ENCODE data around the gene PITPNM1.
"Not testable (repeated sequence)": the region's sequence is repeated elsewhere in the genome, so short reads cannot be mapped to it uniquely, and the experiment has no call there.

PITPNM1 gene

DNA sequence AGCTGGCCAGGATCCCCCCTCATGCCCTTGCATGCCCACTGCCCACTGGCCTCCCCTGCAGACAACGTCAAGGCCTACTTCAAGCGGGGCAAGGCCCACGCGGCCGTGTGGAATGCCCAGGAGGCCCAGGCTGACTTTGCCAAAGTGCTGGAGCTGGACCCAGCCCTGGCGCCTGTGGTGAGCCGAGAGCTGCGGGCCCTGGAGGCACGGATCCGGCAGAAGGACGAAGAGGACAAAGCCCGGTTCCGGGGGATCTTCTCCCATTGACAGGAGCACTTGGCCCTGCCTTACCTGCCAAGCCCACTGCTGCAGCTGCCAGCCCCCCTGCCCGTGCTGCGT, 14.5 kb downstream of the PITPNM1 start:
- DNase-seq (ENCODE audit: low read depth, low spot score): no peak
- in situ Hi-C loops (cut with HindIII; ENCODE audit: low sequenced_read_pairs): no loop called here
- H3K4me3 ChIP-seq (ENCODE audit: low read depth, low read length): no peak overlapping the region
- TF ChIP-seq, protein P1, sequence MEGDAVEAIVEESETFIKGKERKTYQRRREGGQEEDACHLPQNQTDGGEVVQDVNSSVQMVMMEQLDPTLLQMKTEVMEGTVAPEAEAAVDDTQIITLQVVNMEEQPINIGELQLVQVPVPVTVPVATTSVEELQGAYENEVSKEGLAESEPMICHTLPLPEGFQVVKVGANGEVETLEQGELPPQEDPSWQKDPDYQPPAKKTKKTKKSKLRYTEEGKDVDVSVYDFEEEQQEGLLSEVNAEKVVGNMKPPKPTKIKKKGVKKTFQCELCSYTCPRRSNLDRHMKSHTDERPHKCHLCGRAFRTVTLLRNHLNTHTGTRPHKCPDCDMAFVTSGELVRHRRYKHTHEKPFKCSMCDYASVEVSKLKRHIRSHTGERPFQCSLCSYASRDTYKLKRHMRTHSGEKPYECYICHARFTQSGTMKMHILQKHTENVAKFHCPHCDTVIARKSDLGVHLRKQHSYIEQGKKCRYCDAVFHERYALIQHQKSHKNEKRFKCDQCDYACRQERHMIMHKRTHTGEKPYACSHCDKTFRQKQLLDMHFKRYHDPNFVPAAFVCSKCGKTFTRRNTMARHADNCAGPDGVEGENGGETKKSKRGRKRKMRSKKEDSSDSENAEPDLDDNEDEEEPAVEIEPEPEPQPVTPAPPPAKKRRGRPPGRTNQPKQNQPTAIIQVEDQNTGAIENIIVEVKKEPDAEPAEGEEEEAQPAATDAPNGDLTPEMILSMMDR (IDR thresholded peaks at IDR 0.05; ENCODE audit: low read depth, low read length): no peak

GRCh38 chr11:67489885-67490726, 15.1 kb downstream of the PITPNM1 start:
- TF ChIP-seq, protein P1 (IDR thresholded peaks at IDR 0.05; ENCODE audit: low read depth, low read length): no peak
- no peak overlapping the region for H3K4me3 ChIP-seq (ENCODE audit: low read depth, low read length)
- DNase-seq (ENCODE audit: low read depth, low spot score): no peak
- in situ Hi-C loops (cut with HindIII; ENCODE audit: low sequenced_read_pairs): no loop called here

DNA sequence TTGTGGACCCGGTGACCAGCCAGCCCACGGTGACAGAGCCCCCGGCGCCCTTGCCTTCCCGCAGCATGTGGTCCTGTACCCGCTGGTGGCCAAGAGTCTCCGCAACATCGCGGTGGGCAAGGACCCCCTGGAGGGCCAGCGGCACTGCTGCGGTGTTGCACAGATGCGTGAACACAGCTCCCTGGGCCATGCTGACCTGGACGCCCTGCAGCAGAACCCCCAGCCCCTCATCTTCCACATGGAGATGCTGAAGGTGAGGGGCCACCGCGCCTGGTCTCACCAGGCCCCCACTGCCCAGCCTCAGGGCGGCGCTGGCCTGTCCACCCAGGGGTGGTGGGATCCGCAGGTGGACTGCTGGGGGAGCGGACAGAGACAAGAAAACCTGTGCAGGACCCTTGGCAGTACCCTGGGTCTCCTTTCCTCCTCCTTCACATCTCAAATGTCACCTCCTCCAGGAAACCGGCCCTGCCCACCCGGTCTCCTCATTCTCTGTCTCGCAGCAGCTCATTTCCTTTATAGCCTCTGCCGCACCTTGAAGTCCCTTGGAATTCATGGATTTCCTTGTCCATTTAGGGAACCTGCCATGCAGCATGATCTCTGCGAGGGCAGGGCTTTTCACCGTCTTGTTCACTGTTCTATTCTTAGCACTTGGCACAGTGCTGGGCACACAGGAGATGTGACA, 15.8 kb downstream of the PITPNM1 start:
- TF ChIP-seq, protein P1 (IDR thresholded peaks at IDR 0.05; ENCODE audit: low read depth, low read length): no peak
- in situ Hi-C loops (cut with HindIII; ENCODE audit: low sequenced_read_pairs): no loop called here
- H3K4me3 ChIP-seq (ENCODE audit: low read depth, low read length): no peak overlapping the region
- no peak for DNase-seq (ENCODE audit: low read depth, low spot score)

- DNase-seq (ENCODE audit: low read depth, low spot score): no peak
- TF ChIP-seq, protein P1 (IDR thresholded peaks at IDR 0.05; ENCODE audit: low read depth, low read length): no peak
- H3K4me3 ChIP-seq (ENCODE audit: low read depth, low read length): no peak overlapping the region
- in situ Hi-C loops (cut with HindIII; ENCODE audit: low sequenced_read_pairs): no loop called here
Measured at GRCh38 chr11:67486481-67487195, 18.5 kb downstream of the PITPNM1 start.

- H3K4me3 ChIP-seq (ENCODE audit: low read depth, low read length); in situ Hi-C loops (cut with HindIII; ENCODE audit: low sequenced_read_pairs); DNase-seq (ENCODE audit: low read depth, low spot score): not testable (repeated sequence)
Measured at GRCh38 chr11:67485873-67486361, 19.2 kb downstream of the PITPNM1 start.

- no peak for DNase-seq (ENCODE audit: low read depth, low spot score)
- H3K4me3 ChIP-seq (ENCODE audit: low read depth, low read length): no peak overlapping the region
- in situ Hi-C loops (cut with HindIII; ENCODE audit: low sequenced_read_pairs): no loop called here
- TF ChIP-seq, protein P1 (IDR thresholded peaks at IDR 0.05; ENCODE audit: low read depth, low read length): no peak
Measured at GRCh38 chr11:67484847-67485311, 20.3 kb downstream of the PITPNM1 start.
